Endothelial cell of hepatic sinusoid (primary cell): ENCODE data around the gene NT5C1B.

Experiments
- in situ Hi-C: cut with HindIII; loops from 2 replicates; pipeline ENCODE4 v1.10.0; 2017; ENCODE audit warnings: low sequenced_read_pairs

NT5C1B gene

GRCh38 chr2:18552351-18553077 lies 36.9 kb downstream of the NT5C1B start:
- in situ Hi-C loops, result no loop called here

- in situ Hi-C loops, result no loop called here
Observed at GRCh38 chr2:18551623-18552022, 37.7 kb downstream of the NT5C1B start.

GRCh38 chr2:18551169-18551568 lies 38.2 kb downstream of the NT5C1B start:
- in situ Hi-C loops, result no loop called here

- in situ Hi-C loops, result no loop called here
Observed at GRCh38 chr2:18550433-18550832, 38.9 kb downstream of the NT5C1B start.

GRCh38 chr2:18549083-18549482 lies 40.3 kb downstream of the NT5C1B start:
- in situ Hi-C loops, result no loop called here

- in situ Hi-C loops, result no loop called here
Observed at GRCh38 chr2:18548621-18549020, 40.7 kb downstream of the NT5C1B start.

GRCh38 chr2:18546567-18546966 lies 42.8 kb downstream of the NT5C1B start:
- in situ Hi-C loops, result no loop called here

- in situ Hi-C loops, result no loop called here
Observed at GRCh38 chr2:18545384-18545783, 44.0 kb downstream of the NT5C1B start.

- in situ Hi-C loops, result no loop called here
Observed at GRCh38 chr2:18544171-18544570, 45.2 kb downstream of the NT5C1B start.

- in situ Hi-C loops, result no loop called here
Observed at GRCh38 chr2:18540872-18541271, 48.5 kb downstream of the NT5C1B start.

GRCh38 chr2:18536697-18537096 lies 52.7 kb downstream of the NT5C1B start:
- in situ Hi-C loops, result no loop called here

GRCh38 chr2:18536100-18536499 lies 53.3 kb downstream of the NT5C1B start:
- in situ Hi-C loops, result no loop called here

- in situ Hi-C loops, result no loop called here
Observed at GRCh38 chr2:18531194-18531593, 58.2 kb downstream of the NT5C1B start.

- in situ Hi-C loops, result no loop called here
Observed at GRCh38 chr2:18527822-18528221, 61.5 kb downstream of the NT5C1B start.

- in situ Hi-C loops, result no loop called here
Observed at GRCh38 chr2:18527326-18527725, 62.0 kb downstream of the NT5C1B start.

- in situ Hi-C loops, result no loop called here
Observed at GRCh38 chr2:18526429-18526828, 62.9 kb downstream of the NT5C1B start.

GRCh38 chr2:18525852-18526251 lies 63.5 kb downstream of the NT5C1B start:
- in situ Hi-C loops, result no loop called here

- in situ Hi-C loops, result no loop called here
Observed at GRCh38 chr2:18525236-18525635, 64.1 kb downstream of the NT5C1B start.

GRCh38 chr2:18522484-18523146 lies 66.8 kb downstream of the NT5C1B start:
- in situ Hi-C loops, result loop anchor here (25.0 kb wide), 1 partner anchor 840 kb away; the partner anchor contains the start of gene OSR1

- in situ Hi-C loops, result loop anchor here (25.0 kb wide), 1 partner anchor 842 kb away; the partner anchor contains the start of gene OSR1
Observed at GRCh38 chr2:18520451-18521425, 68.6 kb downstream of the NT5C1B start.

GRCh38 chr2:18519914-18520450 lies 69.4 kb downstream of the NT5C1B start:
- in situ Hi-C loops, result loop anchor here (25.0 kb wide), 1 partner anchor 842 kb away; the partner anchor contains the start of gene OSR1
